HTERT RPE-1 (cell line): ENCODE data around the gene RNF215.

Experiments
- in situ Hi-C: fragments of 300-500 bp; cut with MboI; formaldehyde crosslinking; loops from 4 replicates; pipeline ENCODE4 v1.14.3; 2020; ENCODE audit warnings: low sequenced_read_pairs

RNF215 gene

GRCh38 chr22:30334646-30335045 is 52.6 kb downstream of the RNF215 start:
- in situ Hi-C loops, result no loop called here

GRCh38 chr22:30333707-30334087 is 53.5 kb downstream of the RNF215 start:
- in situ Hi-C loops, result no loop called here

- in situ Hi-C loops, result no loop called here
Observed at GRCh38 chr22:30332994-30333706, 54.1 kb downstream of the RNF215 start.

- in situ Hi-C loops, result no loop called here
Observed at GRCh38 chr22:30332551-30332950, 54.7 kb downstream of the RNF215 start.
